IMR-90 (cell line): ENCODE data around the gene TP53AIP1. TPM values are rescaled to one million over a fixed set of nuclear protein-coding genes. Genes with fewer than 3 reads are reported as not detected.

Experiments
- ATAC-seq: fragments of 200-7000 bp; cut with Tn5 transposase; 2 replicates; pipeline ENCODE4 v1.9.1; 2020; ENCODE audit warnings: low read depth, mild to moderate bottlenecking, moderate library complexity
- BruUV-seq: library from RNA; stranded (reverse); fragments of 400-500 nt; replicated peaks from 2 replicates; lab custom pipeline; 2021; lab: Mats Ljungman, UMichigan
- CTCF ChIA-PET: fragments of 300-600 bp; formaldehyde crosslinking; extraction: SDS; loops from one replicate; lab custom pipeline; 2021; ENCODE audit warnings: antibody characterized with exemption; lab: Yijun Ruan, JAX
- POLR2A ChIA-PET: fragments of 300-600 bp; sonication (Branson Sonifier 250); formaldehyde crosslinking; loops from one replicate; lab custom pipeline; 2022; ENCODE audit warnings: antibody characterized with exemption; ENCODE audit not compliant: unreplicated experiment; lab: Charles Lee
- DNase-seq: peaks from one replicate; pipeline ENCODE4 v3.0.0; 2013
- H2AFZ ChIP-seq: replicated peaks from 2 replicates; pipeline ENCODE3; 2013; ENCODE audit warnings: low read length, mild to moderate bottlenecking; ENCODE audit not compliant: poor library complexity
- H2AK5ac ChIP-seq: 2 replicates; pipeline ENCODE4 v1.6.1; 2013; ENCODE audit warnings: low read depth, low read length, inconsistent platforms
- H2AK9ac ChIP-seq: replicated peaks from 2 replicates; pipeline ENCODE3; 2013; ENCODE audit warnings: mild to moderate bottlenecking, low read depth, low read length, moderate library complexity; ENCODE audit not compliant: poor library complexity
- H2BK120ac ChIP-seq: 2 replicates; pipeline ENCODE4 v1.6.1; 2013; ENCODE audit warnings: low read depth, low read length, inconsistent platforms
- H2BK15ac ChIP-seq: 3 replicates; pipeline ENCODE4 v1.6.1; 2013; ENCODE audit warnings: low read depth, low read length, inconsistent platforms
- H2BK20ac ChIP-seq: 2 replicates; pipeline ENCODE4 v1.6.1; 2013; ENCODE audit warnings: low read depth, mild to moderate bottlenecking, inconsistent platforms, low read length, moderate library complexity
- H2BK5ac ChIP-seq: 2 replicates; pipeline ENCODE4 v1.6.1; 2013; ENCODE audit warnings: mild to moderate bottlenecking, low read depth, low read length, inconsistent platforms; ENCODE audit not compliant: poor library complexity, severe bottlenecking
- H3K14ac ChIP-seq: replicated peaks from 2 replicates; pipeline ENCODE4 v1.6.1; 2013; ENCODE audit warnings: low read depth, low read length, inconsistent platforms
- H3K18ac ChIP-seq: 2 replicates; pipeline ENCODE4 v1.6.1; 2013; ENCODE audit warnings: low read depth, low read length, control low read depth
- H3K23ac ChIP-seq: 2 replicates; pipeline ENCODE4 v1.6.1; 2013; ENCODE audit warnings: low read depth, low read length, inconsistent platforms
- H3K27ac ChIP-seq: 2 replicates; pipeline ENCODE4 v1.5.1; 2013; ENCODE audit warnings: mild to moderate bottlenecking, control low read depth, low read length; ENCODE audit not compliant: insufficient read depth
- H3K27me3 ChIP-seq: 2 replicates; pipeline ENCODE4 v1.6.1; 2013; ENCODE audit warnings: low read length; ENCODE audit not compliant: control insufficient read depth, insufficient read depth
- H3K36me3 ChIP-seq: 2 replicates; pipeline ENCODE4 v1.6.1; 2013; ENCODE audit warnings: low read length, mixed read lengths; ENCODE audit not compliant: control insufficient read depth, insufficient read depth
- H3K4ac ChIP-seq: 2 replicates; pipeline ENCODE4 v1.6.1; 2013; ENCODE audit warnings: low read depth, low read length, inconsistent platforms
- H3K4me1 ChIP-seq: 2 replicates; pipeline ENCODE4 v1.6.1; 2013; ENCODE audit warnings: low read length, mixed read lengths; ENCODE audit not compliant: control insufficient read depth, insufficient read depth
- H3K4me2 ChIP-seq: 2 replicates; pipeline ENCODE4 v1.6.1; 2013; ENCODE audit warnings: low read depth, mild to moderate bottlenecking, control low read depth, low read length, moderate library complexity
- H3K4me3 ChIP-seq: 2 replicates; pipeline ENCODE4 v1.5.1; 2013; ENCODE audit warnings: low read depth, mild to moderate bottlenecking, control low read depth, low read length, moderate library complexity; ENCODE audit not compliant: insufficient read depth
- H3K56ac ChIP-seq: 2 replicates; pipeline ENCODE4 v1.6.1; 2013; ENCODE audit warnings: low read length, inconsistent platforms; ENCODE audit not compliant: insufficient read depth; ENCODE audit errors: extremely low read depth
- H3K79me1 ChIP-seq, 2 experiments: 2 replicates each; pipeline ENCODE4 v1.6.1; 2013; ENCODE audit warnings: low read length in 2 of 2, inconsistent platforms in 1 of 2, low read depth in 1 of 2
- H3K9ac ChIP-seq: 2 replicates; pipeline ENCODE4 v1.6.1; 2013; ENCODE audit warnings: low read depth, low read length, control low read depth
- H3K9me1 ChIP-seq: 2 replicates; pipeline ENCODE4 v1.6.1; 2013; ENCODE audit warnings: low read length, inconsistent platforms; ENCODE audit not compliant: insufficient read depth
- H3K9me3 ChIP-seq: 2 replicates; pipeline ENCODE4 v1.6.1; 2013; ENCODE audit warnings: low read length; ENCODE audit not compliant: control insufficient read depth, insufficient read depth
- H4K20me1 ChIP-seq: 2 replicates; pipeline ENCODE4 v1.6.1; 2013; ENCODE audit warnings: low read length, inconsistent platforms; ENCODE audit not compliant: insufficient read depth
- H4K5ac ChIP-seq: 2 replicates; pipeline ENCODE4 v1.6.1; 2013; ENCODE audit warnings: mild to moderate bottlenecking, low read depth, low read length, control low read depth
- H4K8ac ChIP-seq, 2 experiments: 2 replicates each; pipeline ENCODE4 v1.6.1; 2013; ENCODE audit warnings: low read depth in 2 of 2, low read length in 2 of 2, control low read depth in 1 of 2, inconsistent platforms in 1 of 2
- H4K91ac ChIP-seq: 2 replicates; pipeline ENCODE4 v1.6.1; 2013; ENCODE audit warnings: low read depth, low read length, inconsistent platforms; ENCODE audit not compliant: insufficient read depth
- CEBPB ChIP-seq: IDR thresholded peaks from 2 replicates; pipeline ENCODE4 v1.6.1; 2012; ENCODE audit warnings: low read depth, low read length, improper control_type of control experiment
- ELK1 ChIP-seq: fragments of 150-350 bp; IDR thresholded peaks from 2 replicates; pipeline ENCODE4 v1.6.1; 2016; ENCODE audit warnings: low read depth, mild to moderate bottlenecking, low read length, moderate library complexity, borderline replicate concordance
- FOS ChIP-seq: fragments of 150-350 bp; IDR thresholded peaks from 2 replicates; pipeline ENCODE4 v1.6.1; 2016; ENCODE audit warnings: low read depth, low read length
- POLR2A ChIP-seq: IDR thresholded peaks from 2 replicates; pipeline ENCODE4 v1.6.1; 2012; ENCODE audit warnings: mild to moderate bottlenecking, low read depth, low read length
- RCOR1 ChIP-seq: IDR thresholded peaks from 2 replicates; pipeline ENCODE4 v1.6.1; 2012; ENCODE audit warnings: mild to moderate bottlenecking, low read length, improper control_type of control experiment; ENCODE audit not compliant: insufficient replicate concordance
- SMC3 ChIP-seq: fragments of 150-350 bp; IDR thresholded peaks from 2 replicates; pipeline ENCODE4 v1.6.1; 2016; ENCODE audit warnings: low read depth, mild to moderate bottlenecking, antibody characterized with exemption, low read length, moderate library complexity
- WGBS, 2 experiments: methylation state at CpG; one replicate each; pipeline versions ENCODE4 v1.1.5 to v1.1.7; 2013; ENCODE audit warnings: missing lambda C conversion rate in 2 of 2; ENCODE audit not compliant: insufficient read length in 1 of 2; ENCODE audit errors: extremely low coverage in 2 of 2; 5-methylcytosine and 5-hydroxymethylcytosine counted together
- dilution Hi-C: fragments of 300-500 bp; cut with HindIII; formaldehyde crosslinking; loops from one replicate; pipeline ENCODE4 v1.14.3; 2018; ENCODE audit warnings: low sequenced_read_pairs; ENCODE audit not compliant: unreplicated experiment
- in situ Hi-C: fragments of 300-500 bp; cut with MboI; formaldehyde crosslinking; loops from 3 replicates; pipeline ENCODE4 v1.14.3; 2019; ENCODE audit warnings: low sequenced_read_pairs, inconsistent platforms, mixed read lengths
- intact Hi-C: fragments of 100-400 bp; cut with micrococcal nuclease; formaldehyde crosslinking; loops from 2 replicates; pipeline ENCODE4 v1.10.0; 2022
- polyA plus RNA-seq, 3 experiments: library from polyadenylated mRNA; depleted of rRNA; stranded (reverse); fragments of >200 nt; gene quantifications; 2 replicates each; pipeline ENCODE4 v1.2.3, GENCODE V29; 2012; ENCODE audit warnings: low replicate concordance in 1 of 3
- total RNA-seq: library from RNA; depleted of rRNA; stranded (reverse); fragments of >200 nt; gene quantifications from 2 replicates; pipeline ENCODE4 v1.2.3, GENCODE V29; 2012

Gene TP53AIP1
- total and polyA plus RNA-seq, 2 of the 4 experiments (the other 2 are of a cell fraction), result not detected

GRCh38 chr11:128896356-128896755 is 46.3 kb downstream of the TP53AIP1 start:
- no peaks in the 10 kb centered on the region for H3K9me3 ChIP-seq

More at GRCh38 chr11:128896356-128896755, 46.3 kb downstream of the TP53AIP1 start:
- ATAC-seq (peak; percentile 21; the same call in 1 of the 2 replicates), DNase-seq (no peak)
- TF ChIP-seq ELK1, result no peak
- no peak for TF ChIP-seq POLR2A
- TF ChIP-seq FOS, result no peak
- no peak for TF ChIP-seq SMC3
- TF ChIP-seq RCOR1, result no peak
- TF ChIP-seq CEBPB, result no peak
- Histone ChIP-seq H4K8ac (no peak overlapping the region), H3K4me1 (no peaks in the 10 kb centered on the region), H4K20me1 (no peaks in the 10 kb centered on the region), H3K27ac (no peak overlapping the region), H3K36me3 (no peaks in the 10 kb centered on the region), H3K9ac (no peak overlapping the region), H2AFZ (no peak overlapping the region), H4K91ac (no peak overlapping the region), H3K23ac (no peak overlapping the region), H2BK15ac (no peak overlapping the region), H3K4me3 (no peak overlapping the region), H3K14ac (no peak overlapping the region), H3K56ac (no peak overlapping the region), H3K79me1 (no peaks in the 10 kb centered on the region), H2AK9ac (no peak overlapping the region), H3K27me3 (peaks cover 16% of the 10 kb centered on the region), H3K4me2 (no peak overlapping the region), H3K9me1 (no peaks in the 10 kb centered on the region), H2AK5ac (no peak overlapping the region), H2BK120ac (no peak overlapping the region), H2BK20ac (no peak overlapping the region), H2BK5ac (no peak overlapping the region), H3K18ac (no peak overlapping the region), H3K4ac (no peak overlapping the region), H4K5ac (no peak overlapping the region)
- BruUV-seq, result no TSS peak
- in situ Hi-C loops, result no loop called here
- ChIA-PET CTCF (no interaction called here), POLR2A (no interaction called here)
- WGBS, 2 experiments, result no CpG with 5 or more reads among the region's 2 CpGs
- dilution Hi-C loops, result no loop called here
- intact Hi-C loops, result no loop called here
